AG09319 (cell line): ENCODE data around the gene SERPINA3.
A peak's percentile ranks its signal among the peaks of the same experiment; 100 is the strongest.
"Not testable (repeated sequence)": the region's sequence is repeated elsewhere in the genome, so short reads cannot be mapped to it uniquely, and the experiment has no call there.

Experiments
- DNase-seq: peaks from one replicate; pipeline ENCODE4 v3.0.0-alpha.2; 2010; ENCODE audit warnings: low read depth; ENCODE audit errors: extremely low read depth
- CTCF ChIP-seq: IDR thresholded peaks from 2 replicates; pipeline ENCODE4 v1.5.1; 2011; ENCODE audit warnings: low read depth, mild to moderate bottlenecking, inconsistent platforms, low read length, moderate library complexity

The SERPINA3 gene

GRCh38 chr14:94601884-94602391 is 10.3 kb upstream of the SERPINA3 start:
- DNase-seq: peak; percentile 74
- no peak for TF ChIP-seq CTCF

- no peak for TF ChIP-seq CTCF
- DNase-seq: no peak
Observed at GRCh38 chr14:94602722-94603121, 9.5 kb upstream of the SERPINA3 start.

GRCh38 chr14:94605361-94605760 is 6.8 kb upstream of the SERPINA3 start:
- no peak for TF ChIP-seq CTCF
- DNase-seq: no peak

- DNase-seq: not testable (repeated sequence)
Observed at GRCh38 chr14:94608966-94609365, 3.2 kb upstream of the SERPINA3 start.

- no peak for DNase-seq
Observed at GRCh38 chr14:94611179-94611578, 1.0 kb upstream of the SERPINA3 start.

GRCh38 chr14:94612580-94613554 is 676 bp downstream of the SERPINA3 start:
- no peak for DNase-seq
- TF ChIP-seq CTCF: no peak

More at GRCh38 chr14:94611179-94611578, 1.0 kb upstream of the SERPINA3 start:
- TF ChIP-seq CTCF: no peak

- no peak for TF ChIP-seq CTCF
Observed at GRCh38 chr14:94613720-94614644, 1.8 kb downstream of the SERPINA3 start.

More at GRCh38 chr14:94613720-94614644, 1.8 kb downstream of the SERPINA3 start:
- DNase-seq: no peak
